ENCODE measurements around the gene DLG2. TPM values are rescaled to one million over a fixed set of nuclear protein-coding genes. Genes with fewer than 3 reads are reported as not detected.

DLG2 gene
- total and polyA plus RNA-seq, 2 of the 8 experiments (the other 6 are each of a cell fraction or from before 2014, with no cell fraction given), result 1.7 to 14.3 TPM

- H2BK5ac ChIP-seq (ENCODE audit: low read depth, low read length), result no peak overlapping the region
- no peak overlapping the region for H2AK5ac ChIP-seq (ENCODE audit: low read depth, low read length)
- no peaks in the 10 kb centered on the region for H3K36me3 ChIP-seq (ENCODE audit: control insufficient read depth in 2 of 4, insufficient read depth in 4 of 4, low read length in 3 of 4)
- no peak overlapping the region for H2AFZ ChIP-seq (ENCODE audit: low read length)
- H3K79me1 ChIP-seq (ENCODE audit: low read depth, low read length), result no peaks in the 10 kb centered on the region
- no peaks in the 10 kb centered on the region for H4K20me1 ChIP-seq (replicated peaks in 1 of 2; ENCODE audit: control insufficient read depth in 1 of 2, insufficient read depth in 2 of 2, low read length in 2 of 2)
- ChIA-PET CTCF (ENCODE audit: partially characterized antibody) (no interaction called here), POLR2A (ENCODE audit: partially characterized antibody) (no interaction called here)
- H3K4me1 ChIP-seq (replicated peaks in 1 of 4; ENCODE audit: control insufficient read depth in 3 of 4, insufficient read depth in 4 of 4, low read length in 3 of 4), result peaks cover 2 to 11% (median 6%) of the 10 kb centered on the region in 4 experiments; a peak in 5 of 7 replicates
- H4K8ac ChIP-seq (ENCODE audit: extremely low read depth, insufficient read depth, low read length), result no peak overlapping the region
- H2BK15ac ChIP-seq (ENCODE audit: low read length), result no peak overlapping the region
- no peaks in the 10 kb centered on the region for H3K23me2 ChIP-seq (ENCODE audit: low read depth, low read length)
- H2BK12ac ChIP-seq (ENCODE audit: low read depth, low read length), result no peak overlapping the region
- no peak overlapping the region for H3K23ac ChIP-seq (ENCODE audit: insufficient read length)
- H3K4ac ChIP-seq (replicated peaks; ENCODE audit: insufficient read length, low read depth, low read length), result no peak overlapping the region
- H3K56ac ChIP-seq (replicated peaks; ENCODE audit: insufficient read length, low read depth, low read length), result no peak overlapping the region
- no peaks in the 10 kb centered on the region for H3K79me2 ChIP-seq (ENCODE audit: control insufficient read depth in 1 of 2, insufficient read depth in 2 of 2, low read length in 2 of 2)
- H2BK20ac ChIP-seq (ENCODE audit: low read length), result no peak overlapping the region
- DNase-seq (ENCODE audit: low read depth in 1 of 2, low spot score in 2 of 2), result no peak
- H3K27me3 ChIP-seq (replicated peaks in 1 of 4; ENCODE audit: control insufficient read depth in 3 of 4, extremely low read depth in 1 of 4, insufficient read depth in 3 of 4, low read length in 3 of 4), result no peaks in the 10 kb centered on the region
- no peak overlapping the region for H2BK120ac ChIP-seq (replicated peaks; ENCODE audit: low read depth, low read length)
- no peaks in the 10 kb centered on the region for H3K9me3 ChIP-seq (ENCODE audit: insufficient read depth in 2 of 2, low read depth in 1 of 2, low read length in 1 of 2)
- WGBS, 2 experiments (ENCODE audit: extremely low coverage in 1 of 2, insufficient coverage in 1 of 2, insufficient read length in 1 of 2, insufficient replicate concordance in 2 of 2, low coverage in 1 of 2, low lambda C conversion rate in 2 of 2, missing lambda C conversion rate in 1 of 2), result 96% methylated on average over 1 of the region's 1 CpG; no CpG with 5 or more reads in 1 of the 2 experiments
- H4K5ac ChIP-seq (ENCODE audit: insufficient read length, low read depth, low read length), result no peak overlapping the region
- no peak for FAIRE-seq
- no peak overlapping the region for H3K4me2 ChIP-seq (ENCODE audit: insufficient read depth in 1 of 2, low read depth in 2 of 2, low read length in 2 of 2)
- no peak overlapping the region for H3K9ac ChIP-seq (replicated peaks in 1 of 4; ENCODE audit: extremely low read depth in 1 of 4, low read depth in 3 of 4, low read length in 3 of 4)
- H3K18ac ChIP-seq (ENCODE audit: extremely low read depth, low read length), result no peak overlapping the region
- TF ChIP-seq BACH1 (IDR thresholded peaks at IDR 0.05; ENCODE audit: low read length), result no peak
- TF ChIP-seq ATF2 (IDR thresholded peaks at IDR 0.05; ENCODE audit: low read length), result no peak
- no peak for TF ChIP-seq EGR1 (IDR thresholded peaks at IDR 0.05; ENCODE audit: borderline replicate concordance, low read depth, low read length)
- TF ChIP-seq HDAC6 (IDR thresholded peaks at IDR 0.05; ENCODE audit: low read depth, low read length), result no peak
- TF ChIP-seq CEBPB (IDR thresholded peaks at IDR 0.05; ENCODE audit: low read depth, low read length), result no peak
- TF ChIP-seq TAF7 (optimal IDR thresholded peaks at IDR 0.05; ENCODE audit: borderline replicate concordance, low read depth, low read length), result no peak
- TF ChIP-seq SUZ12 (IDR thresholded peaks at IDR 0.05; ENCODE audit: low read length), result no peak
- no peak for TF ChIP-seq CREB1 (IDR thresholded peaks at IDR 0.05)
- no peak for TF ChIP-seq SIRT6 (IDR thresholded peaks at IDR 0.05; ENCODE audit: low read length)
- no peak for TF ChIP-seq RXRA (IDR thresholded peaks at IDR 0.05; ENCODE audit: insufficient read depth, low read depth, low read length)
- no peak overlapping the region for H3K27ac ChIP-seq (ENCODE audit: low read depth, low read length)
- no peak overlapping the region for H3K4me3 ChIP-seq (ENCODE audit: extremely low read depth in 1 of 4, insufficient read depth in 2 of 4, low read depth in 3 of 4, low read length in 4 of 4)
- no peak overlapping the region for H3K14ac ChIP-seq (ENCODE audit: insufficient read length)
- H4K91ac ChIP-seq (replicated peaks; ENCODE audit: insufficient read length, low read length), result no peak overlapping the region
Measured at GRCh38 chr11:85167038-85167437, 460.1 kb downstream of the DLG2 start.
